Endothelial cell of umbilical vein (primary cell): Measurements from ENCODE around the gene HAPLN2. TPM values are rescaled to one million over a fixed set of nuclear protein-coding genes. Genes with fewer than 3 reads are reported as not detected.

Source experiments
- BruUV-seq: library from RNA; stranded (reverse); fragments of 400-500 nt; replicated peaks from 2 replicates; lab custom pipeline; 2021; lab: Mats Ljungman, UMichigan
- CTCF ChIA-PET: fragments of 300-600, 350-600 bp; sonication (Branson Sonifier 250); formaldehyde crosslinking; loops from one replicate; lab custom pipeline; 2021; ENCODE audit warnings: antibody characterized with exemption, inconsistent platforms; lab: Charles Lee
- POLR2A ChIA-PET: fragments of 300-600, 350-600 bp; sonication (Branson Sonifier 250); formaldehyde crosslinking; loops from one replicate; lab custom pipeline; 2021; ENCODE audit warnings: antibody characterized with exemption, inconsistent platforms; lab: Charles Lee
- DNase-seq: peaks from one replicate; pipeline ENCODE4 v3.0.0-alpha.2; 2011; ENCODE audit warnings: low read depth, low spot score
- FAIRE-seq: peaks from 2 replicates; lab custom pipeline; 2011; peaks lifted over from hg19 to GRCh38; lab: Jason Lieb, UNC
- H2AFZ ChIP-seq: 2 replicates; pipeline ENCODE4 v1.6.0; 2012; ENCODE audit warnings: low read depth, low read length, control low read depth, inconsistent platforms
- H3K27ac ChIP-seq: 2 replicates; pipeline ENCODE4 v1.5.1; 2011; ENCODE audit warnings: low read depth, mild to moderate bottlenecking, control low read depth, low read length, moderate library complexity; ENCODE audit not compliant: insufficient read depth
- H3K27me3 ChIP-seq, 2 experiments: 2 replicates each; pipeline versions ENCODE4 v1.6.0 to v1.6.1; 2011; ENCODE audit warnings: low read length in 2 of 2, mixed read lengths in 1 of 2; ENCODE audit not compliant: control insufficient read depth in 2 of 2, insufficient read depth in 2 of 2
- H3K36me3 ChIP-seq, 2 experiments: 2 replicates in 1 of 2; 3 replicates in 1 of 2; pipeline ENCODE4 v1.5.1; 2011; ENCODE audit warnings: low read length in 2 of 2, mild to moderate bottlenecking in 1 of 2, moderate library complexity in 1 of 2; ENCODE audit not compliant: control insufficient read depth in 2 of 2, insufficient read depth in 2 of 2; ENCODE audit errors: extremely low read depth in 1 of 2
- H3K4me1 ChIP-seq: 3 replicates; pipeline ENCODE4 v1.5.1; 2011; ENCODE audit warnings: mild to moderate bottlenecking, low read length; ENCODE audit not compliant: control insufficient read depth, insufficient read depth; ENCODE audit errors: extremely low read depth
- H3K4me2 ChIP-seq: 2 replicates; pipeline ENCODE4 v1.6.1; 2011; ENCODE audit warnings: low read length, control low read depth, mixed read lengths; ENCODE audit not compliant: insufficient read depth
- H3K4me3 ChIP-seq, 3 experiments: fragments of 200-600 bp in 1 of 3; sonication (generic), shearing (Covaris generic) in 1 of 3; replicated peaks in 1 of 3; 2 replicates each; pipeline ENCODE4 v1.5.1; 2011 to 2016; ENCODE audit warnings: control low read depth in 3 of 3, low read length in 3 of 3, mild to moderate bottlenecking in 2 of 3, inconsistent platforms in 1 of 3, low read depth in 1 of 3, moderate library complexity in 1 of 3; ENCODE audit not compliant: insufficient read depth in 1 of 3
- H3K79me2 ChIP-seq: 2 replicates; pipeline ENCODE4 v1.6.0; 2012; ENCODE audit warnings: low read length, inconsistent platforms; ENCODE audit not compliant: control insufficient read depth, insufficient read depth
- H3K9ac ChIP-seq: replicated peaks from 2 replicates; pipeline ENCODE3; 2011; ENCODE audit warnings: low read length, control low read depth; ENCODE audit not compliant: insufficient read depth; ENCODE audit errors: extremely low read depth
- H3K9me1 ChIP-seq: replicated peaks from 3 replicates; pipeline ENCODE4 v1.6.0; 2011; ENCODE audit warnings: mild to moderate bottlenecking, low read length; ENCODE audit not compliant: control insufficient read depth, insufficient read depth; ENCODE audit errors: extremely low read depth
- H3K9me3 ChIP-seq: replicated peaks from 2 replicates; pipeline ENCODE4 v1.5.1; 2012; ENCODE audit warnings: low read length, inconsistent platforms; ENCODE audit not compliant: control insufficient read depth, insufficient read depth
- H4K20me1 ChIP-seq: replicated peaks from 2 replicates; pipeline ENCODE3; 2011; ENCODE audit warnings: mild to moderate bottlenecking, low read length; ENCODE audit not compliant: control insufficient read depth, insufficient read depth; ENCODE audit errors: extremely low read depth
- CTCF ChIP-seq, 2 donors: IDR thresholded peaks; 1 replicate in 1 of 2; 2 replicates in 1 of 2; pipeline ENCODE4 v1.5.1; 2011; ENCODE audit warnings: low read length in 2 of 2, mild to moderate bottlenecking in 2 of 2, moderate library complexity in 2 of 2, control low read depth in 1 of 2, inconsistent platforms in 1 of 2, low read depth in 1 of 2; ENCODE audit not compliant: insufficient read depth in 1 of 2; ENCODE audit errors: extremely low read depth in 1 of 2
- EZH2 ChIP-seq: IDR thresholded peaks from 2 replicates; pipeline ENCODE4 v1.6.1; 2012; ENCODE audit warnings: borderline replicate concordance, low read depth, mild to moderate bottlenecking, moderate library complexity, low read length, inconsistent platforms; ENCODE audit not compliant: severe bottlenecking
- FOS ChIP-seq: IDR thresholded peaks from 2 replicates; pipeline ENCODE4 v1.6.1; 2011; ENCODE audit warnings: mild to moderate bottlenecking, low read length, moderate library complexity, borderline replicate concordance; ENCODE audit not compliant: insufficient read depth
- GATA2 ChIP-seq: IDR thresholded peaks from 2 replicates; pipeline ENCODE4 v1.7.0; 2011; ENCODE audit warnings: low read depth, mild to moderate bottlenecking, moderate library complexity, mixed read lengths, low read length; ENCODE audit not compliant: insufficient read length, insufficient read depth
- JUN ChIP-seq: IDR thresholded peaks from 2 replicates; pipeline ENCODE4 v1.6.1; 2011; ENCODE audit warnings: borderline replicate concordance, low read depth; ENCODE audit not compliant: insufficient read length, insufficient read depth
- MYC ChIP-seq: IDR thresholded peaks from one replicate; pipeline ENCODE4 v1.6.1; 2011; ENCODE audit warnings: mild to moderate bottlenecking, low read depth, low read length
- POLR2A ChIP-seq: IDR thresholded peaks from 2 replicates; pipeline ENCODE4 v1.6.1; 2012; ENCODE audit warnings: low read depth, mild to moderate bottlenecking, control low read depth, low read length
- POLR2AphosphoS5 ChIP-seq: IDR thresholded peaks from 2 replicates; pipeline ENCODE4 v1.6.1; 2012; ENCODE audit warnings: low read depth, mild to moderate bottlenecking, control low read depth, low read length, moderate library complexity; ENCODE audit not compliant: insufficient read depth
- dilution Hi-C: fragments of 300-500 bp; cut with MboI; formaldehyde crosslinking; loops from one replicate; pipeline ENCODE4 v1.15.0; 2019; ENCODE audit warnings: low sequenced_read_pairs; ENCODE audit not compliant: extremely low pct_ligation_motif_present
- intact Hi-C: fragments of 100-400 bp; cut with micrococcal nuclease; formaldehyde crosslinking; loops from one replicate; pipeline ENCODE4 v1.10.0; 2022
- polyA plus RNA-seq, 4 experiments: library from polyadenylated mRNA; depleted of rRNA in 3 of 4; stranded (reverse) in 3 of 4; unstranded in 1 of 4; fragments of >200 nt; gene quantifications; 2 replicates each; pipeline versions ENCODE4 v1.2.1 to v1.2.3, GENCODE V29; 2011 to 2012; ENCODE audit warnings: missing spikeins in 1 of 4
- total RNA-seq: library from RNA; stranded (reverse); gene quantifications from 2 replicates; pipeline ENCODE4 v1.2.3, GENCODE V29; 2021
- TF ChIP-seq, protein P1 (sequence below): IDR thresholded peaks from 2 replicates; pipeline ENCODE4 v1.6.1; 2011; ENCODE audit not compliant: insufficient read depth, insufficient read length

HAPLN2 gene
- total and polyA plus RNA-seq, 2 donors (not counting 3 experiments of a cell fraction or from before 2014, with no cell fraction given): not detected

- H3K9ac ChIP-seq: no peak overlapping the region
- no TSS peak for BruUV-seq
- no peaks in the 10 kb centered on the region for H3K79me2 ChIP-seq
- H3K9me1 ChIP-seq: no peaks in the 10 kb centered on the region
- FAIRE-seq (no peak), DNase-seq (no peak)
- intact Hi-C loops: no loop called here
- dilution Hi-C loops: no loop called here
- H2AFZ ChIP-seq: no peak overlapping the region
- CTCF ChIA-PET: interaction anchor here (0.6 to 8.7 kb wide), 9 partner anchors 9 to 269 kb away, joined by 3 to 237 read pairs (median 4); partner anchors contain the start of genes HAPLN2 and NES
- peaks cover 56% of the 10 kb centered on the region for H3K4me1 ChIP-seq
- POLR2A ChIA-PET: interaction anchor here (4.5 kb wide), 1 partner anchor 17 kb away, joined by 32 read pairs; the partner anchor contains the start of gene NES
- H4K20me1 ChIP-seq: no peaks in the 10 kb centered on the region
- no peaks in the 10 kb centered on the region for H3K9me3 ChIP-seq
- H3K36me3 ChIP-seq: no peaks in the 10 kb centered on the region
- peak overlapping the region; percentile 51 for H3K4me2 ChIP-seq
- H3K27ac ChIP-seq: no peak overlapping the region
- no peak overlapping the region for H3K4me3 ChIP-seq
- peaks cover 3 to 9% of the 10 kb centered on the region in 2 experiments for H3K27me3 ChIP-seq
- TF ChIP-seq POLR2A (no peak), EZH2 (no peak), JUN (no peak), POLR2AphosphoS5 (no peak), CTCF (IDR thresholded peaks at IDR 0.05; ENCODE audit: extremely low read depth in 1 of 2, insufficient read depth in 1 of 2, low read depth in 1 of 2, low read length in 2 of 2) (no peak), FOS (no peak), GATA2 (no peak), MYC (no peak)
- TF ChIP-seq, protein P1, sequence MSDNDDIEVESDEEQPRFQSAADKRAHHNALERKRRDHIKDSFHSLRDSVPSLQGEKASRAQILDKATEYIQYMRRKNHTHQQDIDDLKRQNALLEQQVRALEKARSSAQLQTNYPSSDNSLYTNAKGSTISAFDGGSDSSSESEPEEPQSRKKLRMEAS: no peak
Measured at GRCh38 chr1:156658945-156659574, 39.8 kb downstream of the HAPLN2 start.
